Testis (tissue), 2 donors: ENCODE results near the gene HNF1B.

Experiments
- POLR2A ChIP-seq: fragments of 450-650 bp; IDR thresholded peaks from one replicate; pipeline ENCODE4 v1.6.1; 2017; ENCODE audit warnings: antibody characterized with exemption, mild to moderate bottlenecking, moderate library complexity
- TF ChIP-seq, protein P1 (sequence below), 3 experiments: fragments of 450-650 bp in 2 of 3; fragments of 200-600 bp in 1 of 3; sonication (generic) in 1 of 3; IDR thresholded peaks; one replicate each; pipeline ENCODE4 v1.5.1; 2016 to 2019; ENCODE audit warnings: antibody characterized with exemption in 3 of 3, mild to moderate bottlenecking in 2 of 3, moderate library complexity in 1 of 3

DNA sequence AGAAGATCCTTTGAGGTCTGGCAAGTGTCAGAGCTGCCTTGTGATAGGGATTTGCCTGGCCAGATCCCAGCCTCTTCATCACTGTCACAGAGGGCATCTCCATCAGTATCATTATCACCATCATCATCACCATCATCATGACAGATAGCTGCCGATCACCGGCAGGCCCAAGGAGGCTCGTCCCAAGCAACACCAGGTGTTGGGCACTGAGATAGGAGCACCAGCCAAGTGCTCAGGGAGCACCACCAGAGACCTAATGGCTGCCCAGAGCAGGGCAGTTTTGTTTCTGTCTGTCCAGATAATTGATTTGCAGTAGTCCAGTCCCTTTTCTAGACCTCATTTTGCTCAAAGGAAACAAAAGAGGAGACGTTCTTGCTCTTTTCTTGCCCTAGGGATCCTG lies 25.0 kb downstream of the HNF1B start:
- TF ChIP-seq, protein P1, sequence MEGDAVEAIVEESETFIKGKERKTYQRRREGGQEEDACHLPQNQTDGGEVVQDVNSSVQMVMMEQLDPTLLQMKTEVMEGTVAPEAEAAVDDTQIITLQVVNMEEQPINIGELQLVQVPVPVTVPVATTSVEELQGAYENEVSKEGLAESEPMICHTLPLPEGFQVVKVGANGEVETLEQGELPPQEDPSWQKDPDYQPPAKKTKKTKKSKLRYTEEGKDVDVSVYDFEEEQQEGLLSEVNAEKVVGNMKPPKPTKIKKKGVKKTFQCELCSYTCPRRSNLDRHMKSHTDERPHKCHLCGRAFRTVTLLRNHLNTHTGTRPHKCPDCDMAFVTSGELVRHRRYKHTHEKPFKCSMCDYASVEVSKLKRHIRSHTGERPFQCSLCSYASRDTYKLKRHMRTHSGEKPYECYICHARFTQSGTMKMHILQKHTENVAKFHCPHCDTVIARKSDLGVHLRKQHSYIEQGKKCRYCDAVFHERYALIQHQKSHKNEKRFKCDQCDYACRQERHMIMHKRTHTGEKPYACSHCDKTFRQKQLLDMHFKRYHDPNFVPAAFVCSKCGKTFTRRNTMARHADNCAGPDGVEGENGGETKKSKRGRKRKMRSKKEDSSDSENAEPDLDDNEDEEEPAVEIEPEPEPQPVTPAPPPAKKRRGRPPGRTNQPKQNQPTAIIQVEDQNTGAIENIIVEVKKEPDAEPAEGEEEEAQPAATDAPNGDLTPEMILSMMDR (IDR thresholded peaks at IDR 0.05) = no peak
- no peak for TF ChIP-seq POLR2A
